ENCODE measurements around the gene CACNA2D3.

GRCh38 chr3:54859184-54859583 is 736.8 kb downstream of the CACNA2D3 start:
- no peak for TF ChIP-seq CTCF (IDR thresholded peaks at IDR 0.05; ENCODE audit: poor library complexity)
- no peak for TF ChIP-seq EZH2 (IDR thresholded peaks at IDR 0.05; ENCODE audit: borderline replicate concordance)
- no peak for TF ChIP-seq EZH2phosphoT487 (IDR thresholded peaks at IDR 0.05; ENCODE audit: low read depth, severe bottlenecking, unreplicated experiment)

Measured in hepatocyte (in vitro differentiated cells).